A673 (cell line): ENCODE results near the gene SORBS2. TPM values are rescaled to one million over a fixed set of nuclear protein-coding genes. Genes with fewer than 3 reads are reported as not detected.

Experiments used
- BruUV-seq: library from RNA; stranded (reverse); fragments of 400-500 nt; replicated peaks from 2 replicates; lab custom pipeline; 2021; lab: Mats Ljungman, UMichigan
- CTCF ChIA-PET: fragments of 300-600 bp; sonication (Branson Sonifier 250); formaldehyde crosslinking; loops from one replicate; lab custom pipeline; 2022; ENCODE audit warnings: antibody characterized with exemption; lab: Charles Lee
- POLR2A ChIA-PET: fragments of 300-600 bp; sonication (Branson Sonifier 250); formaldehyde crosslinking; loops from one replicate; lab custom pipeline; 2022; ENCODE audit warnings: antibody characterized with exemption; ENCODE audit not compliant: low non-redundant PET; lab: Charles Lee
- DNase-seq: peaks from one replicate; pipeline ENCODE4 v3.0.0-alpha.2; 2015; ENCODE audit warnings: low spot score
- H3K27ac ChIP-seq: fragments of 200-600 bp; sonication (generic); 2 replicates; pipeline ENCODE4 v1.5.1; 2016; ENCODE audit warnings: mixed run types, low read depth, mild to moderate bottlenecking, mixed read lengths, antibody characterized with exemption, low read length; ENCODE audit not compliant: poor library complexity, severe bottlenecking
- H3K27me3 ChIP-seq: fragments of 200-600 bp; sonication (generic); replicated peaks from 2 replicates; pipeline ENCODE4 v1.6.1; 2017; ENCODE audit warnings: mixed run types, low read depth, mild to moderate bottlenecking, mixed read lengths, antibody characterized with exemption, low read length; ENCODE audit not compliant: insufficient read depth, poor library complexity
- H3K36me3 ChIP-seq: fragments of 200-600 bp; sonication (generic); 2 replicates; pipeline ENCODE4 v1.6.1; 2016; ENCODE audit warnings: mixed run types, mild to moderate bottlenecking, mixed read lengths, antibody characterized with exemption, low read length; ENCODE audit not compliant: insufficient read depth, poor library complexity, severe bottlenecking
- H3K4me1 ChIP-seq: fragments of 200-600 bp; sonication (generic); 2 replicates; pipeline ENCODE4 v1.6.1; 2017; ENCODE audit warnings: mixed run types, mild to moderate bottlenecking, mixed read lengths, antibody characterized with exemption, low read length; ENCODE audit not compliant: insufficient read depth, poor library complexity, severe bottlenecking
- H3K4me3 ChIP-seq: fragments of 200-600 bp; sonication (generic); 2 replicates; pipeline ENCODE4 v1.5.1; 2016; ENCODE audit warnings: low read depth, mixed run types, mild to moderate bottlenecking, mixed read lengths, low read length; ENCODE audit not compliant: poor library complexity, severe bottlenecking
- H3K9me3 ChIP-seq: fragments of 200-600 bp; sonication (generic); 2 replicates; pipeline ENCODE4 v1.6.1; 2016; ENCODE audit warnings: mixed run types, low read depth, mild to moderate bottlenecking, mixed read lengths, antibody characterized with exemption, low read length; ENCODE audit not compliant: poor library complexity, severe bottlenecking
- CTCF ChIP-seq: fragments of 300-800, 200-600 bp; sonication (generic); conservative IDR thresholded peaks from 2 replicates; pipeline ENCODE4 v1.5.1; 2017; ENCODE audit warnings: low read depth, mild to moderate bottlenecking, antibody characterized with exemption, low read length, moderate library complexity, mixed read lengths
- EZH2 ChIP-seq: fragments of 200-600 bp; sonication (generic); IDR thresholded peaks from 2 replicates; pipeline ENCODE4 v1.6.1; 2017; ENCODE audit warnings: borderline replicate concordance, low read depth, mild to moderate bottlenecking, mixed read lengths, antibody characterized with exemption, low read length; ENCODE audit not compliant: poor library complexity, severe bottlenecking
- intact Hi-C: fragments of 100-400 bp; cut with micrococcal nuclease; formaldehyde crosslinking; loops from one replicate; pipeline ENCODE4 v1.10.0; 2022; ENCODE audit not compliant: unreplicated experiment
- total RNA-seq: library from RNA; stranded (reverse); gene quantifications from 2 replicates; pipeline ENCODE4 v1.2.3, GENCODE V29; 2021

Gene SORBS2
- total RNA-seq, 1 experiment from 2014 or later, result not detected

DNA sequence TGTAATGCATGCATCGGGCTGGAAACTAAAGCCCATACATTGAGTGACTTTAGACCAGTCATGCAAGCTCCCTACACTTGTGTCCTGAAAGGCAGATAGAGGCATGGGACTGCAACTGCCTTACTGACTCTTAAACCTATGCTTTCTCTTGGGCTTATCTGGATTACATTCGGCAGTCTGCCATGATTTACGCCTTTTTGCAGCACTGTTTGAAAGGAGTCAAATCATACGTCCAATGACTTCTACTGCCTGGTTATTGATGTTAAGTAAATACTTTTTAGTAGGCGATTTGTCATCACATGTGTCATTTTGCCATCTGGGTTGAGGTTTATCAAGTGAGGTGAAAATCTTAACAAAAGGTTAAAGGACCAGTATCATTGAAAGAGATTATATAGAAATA, 31.5 kb downstream of the SORBS2 start:
- TF ChIP-seq CTCF (no peak), EZH2 (no peak)
- no peaks in the 10 kb centered on the region for H3K4me1 ChIP-seq
- CTCF ChIA-PET, result no interaction called here

GRCh38 chr4:185779517-185779916, 32.5 kb downstream of the SORBS2 start:
- H3K4me3 ChIP-seq, result no peak overlapping the region
- no peaks in the 10 kb centered on the region for H3K4me1 ChIP-seq
- DNase-seq, result no peak
- BruUV-seq, result no TSS peak
- no peak for TF ChIP-seq CTCF
- H3K27ac ChIP-seq, result no peak overlapping the region
- CTCF ChIA-PET, result no interaction called here
- H3K9me3 ChIP-seq, result no peaks in the 10 kb centered on the region
- intact Hi-C loops, result no loop called here
- H3K36me3 ChIP-seq, result no peaks in the 10 kb centered on the region
- POLR2A ChIA-PET, result no interaction called here
- peaks cover 8% of the 10 kb centered on the region for H3K27me3 ChIP-seq

More for the DNA sequence above, 31.5 kb downstream of the SORBS2 start:
- Histone ChIP-seq H3K27me3 (peaks cover 6% of the 10 kb centered on the region), H3K36me3 (no peaks in the 10 kb centered on the region), H3K9me3 (no peaks in the 10 kb centered on the region), H3K4me3 (no peak overlapping the region), H3K27ac (no peak overlapping the region)
- intact Hi-C loops, result no loop called here
- POLR2A ChIA-PET, result no interaction called here
- DNase-seq, result no peak
- no TSS peak for BruUV-seq

- intact Hi-C loops, result no loop called here
- Histone ChIP-seq H3K27ac (no peak overlapping the region), H3K9me3 (no peaks in the 10 kb centered on the region), H3K4me3 (no peak overlapping the region), H3K36me3 (no peaks in the 10 kb centered on the region), H3K27me3 (peaks cover 18% of the 10 kb centered on the region), H3K4me1 (no peaks in the 10 kb centered on the region)
- DNase-seq, result no peak
- no TSS peak for BruUV-seq
- TF ChIP-seq CTCF (no peak), EZH2 (no peak)
- ChIA-PET CTCF (no interaction called here), POLR2A (no interaction called here)
Observed at GRCh38 chr4:185778307-185778706, 33.7 kb downstream of the SORBS2 start.
